ENCODE measurements around the gene DST.

DNA sequence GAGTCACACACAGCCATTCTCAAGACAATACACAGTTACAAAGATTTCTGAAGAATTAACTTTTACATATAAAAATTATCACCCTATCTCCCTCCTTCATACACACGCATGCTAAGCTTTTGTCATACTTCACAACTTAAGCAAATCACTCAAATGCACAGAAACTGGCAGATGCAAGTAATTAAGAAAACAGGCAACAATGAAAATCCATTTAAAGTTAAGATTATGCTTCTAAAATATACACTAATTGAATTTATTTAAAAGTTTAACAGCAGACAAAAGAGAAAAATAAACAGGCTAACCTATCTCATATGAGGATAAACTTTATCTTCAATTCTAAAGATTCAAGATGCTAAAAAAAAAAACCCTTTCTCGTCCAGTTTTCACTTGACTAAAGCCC, 68.4 kb downstream of the DST start:
- TF ChIP-seq, protein P1, sequence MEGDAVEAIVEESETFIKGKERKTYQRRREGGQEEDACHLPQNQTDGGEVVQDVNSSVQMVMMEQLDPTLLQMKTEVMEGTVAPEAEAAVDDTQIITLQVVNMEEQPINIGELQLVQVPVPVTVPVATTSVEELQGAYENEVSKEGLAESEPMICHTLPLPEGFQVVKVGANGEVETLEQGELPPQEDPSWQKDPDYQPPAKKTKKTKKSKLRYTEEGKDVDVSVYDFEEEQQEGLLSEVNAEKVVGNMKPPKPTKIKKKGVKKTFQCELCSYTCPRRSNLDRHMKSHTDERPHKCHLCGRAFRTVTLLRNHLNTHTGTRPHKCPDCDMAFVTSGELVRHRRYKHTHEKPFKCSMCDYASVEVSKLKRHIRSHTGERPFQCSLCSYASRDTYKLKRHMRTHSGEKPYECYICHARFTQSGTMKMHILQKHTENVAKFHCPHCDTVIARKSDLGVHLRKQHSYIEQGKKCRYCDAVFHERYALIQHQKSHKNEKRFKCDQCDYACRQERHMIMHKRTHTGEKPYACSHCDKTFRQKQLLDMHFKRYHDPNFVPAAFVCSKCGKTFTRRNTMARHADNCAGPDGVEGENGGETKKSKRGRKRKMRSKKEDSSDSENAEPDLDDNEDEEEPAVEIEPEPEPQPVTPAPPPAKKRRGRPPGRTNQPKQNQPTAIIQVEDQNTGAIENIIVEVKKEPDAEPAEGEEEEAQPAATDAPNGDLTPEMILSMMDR (conservative IDR thresholded peaks at IDR 0.05; ENCODE audit: low read depth, low read length) = no peak
- TF ChIP-seq RCOR1 (IDR thresholded peaks at IDR 0.05; ENCODE audit: insufficient replicate concordance, low read length) = no peak
- TF ChIP-seq POLR2A (IDR thresholded peaks at IDR 0.05; ENCODE audit: low read depth, low read length) = no peak
- no peak for TF ChIP-seq CEBPB (IDR thresholded peaks at IDR 0.05; ENCODE audit: low read depth, low read length)
- no peak for TF ChIP-seq RAD21 (IDR thresholded peaks at IDR 0.05; ENCODE audit: low read length)
- TF ChIP-seq MAFK (IDR thresholded peaks at IDR 0.05; ENCODE audit: low read depth, low read length) = no peak
- no peak for TF ChIP-seq MXI1 (IDR thresholded peaks at IDR 0.05; ENCODE audit: borderline replicate concordance, low read depth, low read length)
